Effector CD8-positive, alpha-beta T cell (primary cell): ENCODE measurements around the gene KRTAP10-12.
"Not testable (repeated sequence)": the region's sequence is repeated elsewhere in the genome, so short reads cannot be mapped to it uniquely, and the experiment has no call there.

Experiments used
- DNase-seq: peaks from one replicate; lab custom pipeline; 2025; lab: John Stamatoyannopoulos, UW

The KRTAP10-12 gene

GRCh38 chr21:44670642-44671432 lies 26.1 kb upstream of the KRTAP10-12 start:
- no peak for DNase-seq

GRCh38 chr21:44671911-44672310 lies 25.1 kb upstream of the KRTAP10-12 start:
- DNase-seq, result no peak

- no peak for DNase-seq
These were observed 19.1 kb upstream of the KRTAP10-12 start for GRCh38 chr21:44677881-44678280.

- no peak for DNase-seq
These were observed 15.8 kb upstream of the KRTAP10-12 start for GRCh38 chr21:44681152-44681551.

- DNase-seq, result no peak
These were observed 15.0 kb upstream of the KRTAP10-12 start, which contains the start of gene KRTAP12-1 for GRCh38 chr21:44681861-44682579. TSS of gene KRTAP12-1 (minus strand) at chr21:44682163. CDS start at chr21:44682123, 40 bp downstream.

GRCh38 chr21:44682580-44683151 lies 14.3 kb upstream of the KRTAP10-12 start:
- no peak for DNase-seq

- no peak for DNase-seq
These were observed 12.9 kb upstream of the KRTAP10-12 start for GRCh38 chr21:44684077-44684476.

- no peak for DNase-seq
These were observed 12.5 kb upstream of the KRTAP10-12 start for GRCh38 chr21:44684483-44684882.

- not testable (repeated sequence) for DNase-seq
These were observed 11.9 kb upstream of the KRTAP10-12 start for GRCh38 chr21:44685050-44685449.

GRCh38 chr21:44686000-44686781 lies 10.8 kb upstream of the KRTAP10-12 start:
- no peak for DNase-seq

- DNase-seq, result no peak
These were observed 10.0 kb upstream of the KRTAP10-12 start for GRCh38 chr21:44686843-44687561.

GRCh38 chr21:44687671-44688070 lies 9.3 kb upstream of the KRTAP10-12 start:
- no peak for DNase-seq

GRCh38 chr21:44689740-44690139 lies 7.2 kb upstream of the KRTAP10-12 start:
- DNase-seq, result not testable (repeated sequence)

GRCh38 chr21:44691686-44692085 lies 5.3 kb upstream of the KRTAP10-12 start:
- no peak for DNase-seq

GRCh38 chr21:44692798-44693512 lies 4.0 kb upstream of the KRTAP10-12 start:
- no peak for DNase-seq

GRCh38 chr21:44694776-44695175 lies 2.2 kb upstream of the KRTAP10-12 start:
- no peak for DNase-seq

- DNase-seq, result no peak
These were observed 1.8 kb upstream of the KRTAP10-12 start for GRCh38 chr21:44695184-44695583.

- DNase-seq, result no peak
These were observed 1.3 kb upstream of the KRTAP10-12 start for GRCh38 chr21:44695641-44696040.

- no peak for DNase-seq
These were observed 400 bp upstream of the KRTAP10-12 start for GRCh38 chr21:44696572-44696971.
